PC-3 (cell line): Measurements from ENCODE around the gene SECISBP2L.

Experiments
- CTCF ChIP-seq: fragments of 300-600 bp; sonication (generic); conservative IDR thresholded peaks from 2 replicates; pipeline ENCODE4 v1.5.1; 2017; ENCODE audit warnings: antibody characterized with exemption, low read depth, mild to moderate bottlenecking, low read length
- EZH2 ChIP-seq: fragments of 300-600 bp; sonication (generic); IDR thresholded peaks from one replicate; pipeline ENCODE4 v1.6.1; 2017; ENCODE audit warnings: antibody characterized with exemption, mild to moderate bottlenecking, low read length; ENCODE audit not compliant: unreplicated experiment

DNA sequence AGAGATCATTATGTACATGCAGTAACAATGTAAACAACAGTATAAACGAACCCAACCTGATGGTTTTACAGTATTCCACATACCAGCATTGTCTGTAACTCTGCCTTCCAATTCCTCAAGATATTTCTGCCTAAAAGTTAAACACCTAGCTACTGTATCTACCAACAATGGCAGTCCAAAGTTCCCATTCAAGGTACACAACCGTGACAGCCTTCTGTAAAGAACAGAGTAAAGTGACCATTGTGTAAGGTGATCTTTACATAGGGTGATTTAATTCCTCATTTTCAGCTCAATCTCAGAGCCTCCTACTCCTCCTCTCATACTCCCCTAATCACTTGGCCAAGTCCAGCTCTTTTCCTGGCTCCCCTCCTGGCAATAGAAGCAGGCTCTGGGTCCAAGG lies 10.4 kb downstream of the SECISBP2L start:
- TF ChIP-seq EZH2 (no peak), CTCF (no peak)
